Measurements from ENCODE around the gene CBX1.

CBX1 gene

DNA sequence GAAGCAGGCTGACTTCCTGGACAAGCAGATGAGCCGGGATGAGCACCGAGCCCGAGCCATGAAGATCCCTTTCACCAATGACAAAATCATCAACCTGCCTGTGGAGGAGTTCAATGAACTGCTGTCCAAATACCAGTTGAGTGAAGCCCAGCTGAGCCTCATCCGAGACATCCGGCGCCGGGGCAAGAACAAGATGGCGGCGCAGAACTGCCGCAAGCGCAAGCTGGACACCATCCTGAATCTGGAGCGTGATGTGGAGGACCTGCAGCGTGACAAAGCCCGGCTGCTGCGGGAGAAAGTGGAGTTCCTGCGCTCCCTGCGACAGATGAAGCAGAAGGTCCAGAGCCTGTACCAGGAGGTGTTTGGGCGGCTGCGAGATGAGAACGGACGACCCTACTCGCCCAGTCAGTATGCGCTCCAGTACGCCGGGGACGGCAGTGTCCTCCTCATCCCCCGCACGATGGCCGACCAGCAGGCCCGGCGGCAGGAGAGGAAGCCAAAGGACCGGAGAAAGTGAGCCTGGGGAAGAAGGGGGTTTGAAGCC lies 42.1 kb downstream of the CBX1 start:
- Histone ChIP-seq H3K36me3 (ENCODE audit: insufficient read depth, low read length) (peaks cover 35% of the 10 kb centered on the region; the same call in 1 of the 2 replicates), H3K4me1 (ENCODE audit: control insufficient read depth, insufficient read depth, low read length, unreplicated experiment) (peaks cover 32% of the 10 kb centered on the region), H3K27me3 (ENCODE audit: insufficient read depth, low read length) (no peaks in the 10 kb centered on the region), H2AFZ (ENCODE audit: low read length, unreplicated experiment) (no peak overlapping the region), H3K79me2 (ENCODE audit: control insufficient read depth, insufficient read depth, low read length, unreplicated experiment) (peaks cover 23% of the 10 kb centered on the region), H3K4me3 (ENCODE audit: low read depth, low read length) (no peak overlapping the region), H3K27ac (ENCODE audit: low read depth, low read length) (no peak overlapping the region)

DNA sequence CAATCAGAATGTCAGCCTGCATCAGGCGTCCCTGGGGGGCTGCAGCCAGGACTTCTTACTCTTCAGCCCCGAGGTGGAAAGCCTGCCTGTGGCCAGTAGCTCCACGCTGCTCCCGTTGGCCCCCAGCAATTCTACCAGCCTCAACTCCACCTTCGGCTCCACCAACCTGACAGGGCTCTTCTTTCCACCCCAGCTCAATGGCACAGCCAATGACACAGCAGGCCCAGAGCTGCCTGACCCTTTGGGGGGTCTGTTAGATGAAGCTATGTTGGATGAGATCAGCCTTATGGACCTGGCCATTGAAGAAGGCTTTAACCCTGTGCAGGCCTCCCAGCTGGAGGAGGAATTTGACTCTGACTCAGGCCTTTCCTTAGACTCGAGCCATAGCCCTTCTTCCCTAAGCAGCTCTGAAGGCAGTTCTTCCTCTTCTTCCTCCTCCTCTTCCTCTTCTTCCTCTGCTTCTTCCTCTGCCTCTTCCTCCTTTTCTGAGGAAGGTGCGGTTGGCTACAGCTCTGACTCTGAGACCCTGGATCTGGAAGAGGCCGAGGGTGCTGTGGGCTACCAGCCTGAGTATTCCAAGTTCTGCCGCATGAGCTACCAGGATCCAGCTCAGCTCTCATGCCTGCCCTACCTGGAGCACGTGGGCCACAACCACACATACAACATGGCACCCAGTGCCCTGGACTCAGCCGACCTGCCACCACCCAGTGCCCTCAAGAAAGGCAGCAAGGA lies 42.7 kb downstream of the CBX1 start:
- Histone ChIP-seq H3K27me3 (ENCODE audit: insufficient read depth, low read length) (no peaks in the 10 kb centered on the region), H3K4me1 (ENCODE audit: control insufficient read depth, insufficient read depth, low read length, unreplicated experiment) (peaks cover 38% of the 10 kb centered on the region), H2AFZ (ENCODE audit: low read length, unreplicated experiment) (no peak overlapping the region), H3K4me3 (ENCODE audit: low read depth, low read length) (no peak overlapping the region), H3K79me2 (ENCODE audit: control insufficient read depth, insufficient read depth, low read length, unreplicated experiment) (peaks cover 30% of the 10 kb centered on the region), H3K36me3 (ENCODE audit: insufficient read depth, low read length) (peaks cover 35% of the 10 kb centered on the region; the same call in 1 of the 2 replicates), H3K27ac (ENCODE audit: low read depth, low read length) (no peak overlapping the region)

DNA sequence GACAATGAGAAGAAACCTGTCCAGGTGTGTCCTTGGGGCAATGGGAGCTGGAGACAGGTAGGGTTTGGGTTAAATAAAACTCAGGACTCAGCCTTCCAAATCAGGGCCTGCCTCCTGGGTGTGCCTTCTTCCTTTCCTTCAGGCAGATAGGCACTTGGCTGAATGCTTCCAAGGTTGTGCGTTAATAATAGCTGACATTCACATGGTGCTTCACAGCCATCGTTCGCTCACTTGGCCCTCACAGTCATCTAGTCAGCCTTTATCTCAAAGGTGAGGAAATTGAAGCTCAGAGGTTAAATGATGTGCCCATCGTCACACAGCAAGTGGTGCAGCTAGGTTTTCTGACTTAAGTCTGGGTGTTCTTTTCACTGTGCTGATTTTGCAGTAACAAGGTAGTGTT lies 43.7 kb downstream of the CBX1 start:
- Histone ChIP-seq H3K27ac (ENCODE audit: low read depth, low read length) (no peak overlapping the region), H3K4me3 (ENCODE audit: low read depth, low read length) (no peak overlapping the region), H3K4me1 (ENCODE audit: control insufficient read depth, insufficient read depth, low read length, unreplicated experiment) (peaks cover 47% of the 10 kb centered on the region), H3K27me3 (ENCODE audit: insufficient read depth, low read length) (no peaks in the 10 kb centered on the region), H3K36me3 (ENCODE audit: insufficient read depth, low read length) (peaks cover 32% of the 10 kb centered on the region; the same call in 1 of the 2 replicates), H2AFZ (ENCODE audit: low read length, unreplicated experiment) (no peak overlapping the region), H3K79me2 (ENCODE audit: control insufficient read depth, insufficient read depth, low read length, unreplicated experiment) (peaks cover 39% of the 10 kb centered on the region)

DNA sequence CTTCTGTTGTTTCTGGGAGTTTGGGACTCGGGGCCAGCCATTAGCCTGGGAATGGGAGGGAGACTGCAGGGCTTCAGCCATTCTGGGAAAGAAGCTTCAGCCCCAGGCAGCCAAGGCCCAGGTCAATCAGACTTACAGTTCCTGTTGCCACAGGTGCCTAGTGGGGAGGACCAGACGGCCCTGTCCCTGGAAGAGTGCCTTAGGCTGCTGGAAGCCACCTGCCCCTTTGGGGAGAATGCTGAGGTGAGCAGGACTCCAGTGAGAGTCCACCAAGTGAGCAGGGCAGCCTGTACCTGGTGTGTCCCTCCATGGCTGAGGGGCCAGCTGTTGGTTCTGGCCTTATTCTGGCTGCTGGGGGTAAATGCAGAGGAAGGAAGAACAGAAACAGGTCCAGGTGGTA lies 44.4 kb downstream of the CBX1 start:
- no peaks in the 10 kb centered on the region for H3K27me3 ChIP-seq (ENCODE audit: insufficient read depth, low read length)
- H3K79me2 ChIP-seq (ENCODE audit: control insufficient read depth, insufficient read depth, low read length, unreplicated experiment): peaks cover 46% of the 10 kb centered on the region
- no peak overlapping the region for H3K4me3 ChIP-seq (ENCODE audit: low read depth, low read length)
- peaks cover 55% of the 10 kb centered on the region for H3K4me1 ChIP-seq (ENCODE audit: control insufficient read depth, insufficient read depth, low read length, unreplicated experiment)
- 0 out of 2 replicates have a peak overlapping the region, but pooled peaks have one; percentile 15 for H3K27ac ChIP-seq (ENCODE audit: low read depth, low read length)
- no peak overlapping the region for H2AFZ ChIP-seq (ENCODE audit: low read length, unreplicated experiment)
- H3K36me3 ChIP-seq (ENCODE audit: insufficient read depth, low read length): peaks cover 25% of the 10 kb centered on the region; the same call in 1 of the 2 replicates

DNA sequence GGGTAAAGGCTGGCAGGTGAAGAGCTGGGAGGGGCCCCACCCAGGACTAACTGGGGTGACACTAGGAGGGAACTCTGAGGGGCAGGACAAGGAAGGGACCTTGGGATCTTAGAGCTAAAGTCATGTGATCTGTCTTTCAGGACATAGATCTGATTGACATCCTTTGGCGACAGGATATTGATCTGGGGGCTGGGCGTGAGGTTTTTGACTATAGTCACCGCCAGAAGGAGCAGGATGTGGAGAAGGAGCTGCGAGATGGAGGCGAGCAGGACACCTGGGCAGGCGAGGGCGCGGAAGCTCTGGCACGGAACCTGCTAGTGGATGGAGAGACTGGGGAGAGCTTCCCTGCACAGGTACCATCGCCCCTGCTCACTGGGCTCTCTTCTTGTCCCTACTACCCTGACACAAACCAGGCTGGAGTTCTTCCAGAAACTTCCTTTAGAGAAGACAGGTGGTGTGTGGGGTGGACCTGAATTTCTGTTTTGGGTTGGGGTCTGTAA lies 45.0 kb downstream of the CBX1 start:
- Histone ChIP-seq H3K79me2 (ENCODE audit: control insufficient read depth, insufficient read depth, low read length, unreplicated experiment) (peaks cover 51% of the 10 kb centered on the region), H3K27ac (ENCODE audit: low read depth, low read length) (peak overlapping the region; percentile 57), H2AFZ (ENCODE audit: low read length, unreplicated experiment) (no peak overlapping the region), H3K27me3 (ENCODE audit: insufficient read depth, low read length) (no peaks in the 10 kb centered on the region), H3K4me3 (ENCODE audit: low read depth, low read length) (no peak overlapping the region), H3K4me1 (ENCODE audit: control insufficient read depth, insufficient read depth, low read length, unreplicated experiment) (peaks cover 57% of the 10 kb centered on the region), H3K36me3 (ENCODE audit: insufficient read depth, low read length) (peaks cover 24% of the 10 kb centered on the region; the same call in 1 of the 2 replicates)

DNA sequence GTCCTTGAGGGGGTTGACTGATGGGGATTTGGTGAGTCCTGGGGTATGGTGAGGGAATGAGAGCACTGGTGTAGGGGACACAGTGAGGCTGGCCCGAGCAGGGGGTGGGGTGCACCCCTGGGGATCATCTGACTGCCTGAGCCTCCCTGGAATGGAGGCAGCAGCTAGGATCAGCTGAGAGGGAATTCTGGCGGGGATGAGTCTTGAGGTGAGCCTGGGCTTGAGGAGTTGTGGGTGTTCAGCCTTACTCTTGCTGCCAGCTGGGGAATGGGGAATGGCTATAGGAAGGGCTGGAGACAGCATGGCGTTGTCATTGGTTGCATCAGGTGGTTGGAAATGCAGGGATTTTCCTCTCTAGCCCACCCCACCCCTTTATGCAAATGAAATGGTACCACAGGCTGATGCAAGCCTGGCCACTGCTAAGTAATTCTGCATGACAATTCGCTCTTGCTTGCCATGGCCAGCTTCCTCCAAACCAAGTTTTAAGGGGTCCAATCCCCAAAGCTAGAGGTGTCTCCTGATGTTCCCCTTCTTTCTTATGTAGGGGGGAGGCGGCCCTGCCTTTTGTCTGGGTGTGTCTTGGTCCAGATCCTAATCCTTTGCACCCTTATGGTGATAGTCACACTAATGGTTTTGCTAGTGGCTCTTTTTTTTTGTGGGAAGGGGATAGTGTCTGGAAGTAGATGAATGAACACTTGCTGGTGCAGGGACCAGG lies 45.6 kb downstream of the CBX1 start:
- Histone ChIP-seq H3K79me2 (ENCODE audit: control insufficient read depth, insufficient read depth, low read length, unreplicated experiment) (peaks cover 57% of the 10 kb centered on the region), H3K4me3 (ENCODE audit: low read depth, low read length) (peak overlapping the region; percentile 89; the same call in 1 of the 2 replicates), H3K27ac (ENCODE audit: low read depth, low read length) (peak overlapping the region; percentile 57), H3K4me1 (ENCODE audit: control insufficient read depth, insufficient read depth, low read length, unreplicated experiment) (peaks cover 61% of the 10 kb centered on the region), H2AFZ (ENCODE audit: low read length, unreplicated experiment) (no peak overlapping the region), H3K27me3 (ENCODE audit: insufficient read depth, low read length) (no peaks in the 10 kb centered on the region), H3K36me3 (ENCODE audit: insufficient read depth, low read length) (peaks cover 27% of the 10 kb centered on the region; the same call in 1 of the 2 replicates)

DNA sequence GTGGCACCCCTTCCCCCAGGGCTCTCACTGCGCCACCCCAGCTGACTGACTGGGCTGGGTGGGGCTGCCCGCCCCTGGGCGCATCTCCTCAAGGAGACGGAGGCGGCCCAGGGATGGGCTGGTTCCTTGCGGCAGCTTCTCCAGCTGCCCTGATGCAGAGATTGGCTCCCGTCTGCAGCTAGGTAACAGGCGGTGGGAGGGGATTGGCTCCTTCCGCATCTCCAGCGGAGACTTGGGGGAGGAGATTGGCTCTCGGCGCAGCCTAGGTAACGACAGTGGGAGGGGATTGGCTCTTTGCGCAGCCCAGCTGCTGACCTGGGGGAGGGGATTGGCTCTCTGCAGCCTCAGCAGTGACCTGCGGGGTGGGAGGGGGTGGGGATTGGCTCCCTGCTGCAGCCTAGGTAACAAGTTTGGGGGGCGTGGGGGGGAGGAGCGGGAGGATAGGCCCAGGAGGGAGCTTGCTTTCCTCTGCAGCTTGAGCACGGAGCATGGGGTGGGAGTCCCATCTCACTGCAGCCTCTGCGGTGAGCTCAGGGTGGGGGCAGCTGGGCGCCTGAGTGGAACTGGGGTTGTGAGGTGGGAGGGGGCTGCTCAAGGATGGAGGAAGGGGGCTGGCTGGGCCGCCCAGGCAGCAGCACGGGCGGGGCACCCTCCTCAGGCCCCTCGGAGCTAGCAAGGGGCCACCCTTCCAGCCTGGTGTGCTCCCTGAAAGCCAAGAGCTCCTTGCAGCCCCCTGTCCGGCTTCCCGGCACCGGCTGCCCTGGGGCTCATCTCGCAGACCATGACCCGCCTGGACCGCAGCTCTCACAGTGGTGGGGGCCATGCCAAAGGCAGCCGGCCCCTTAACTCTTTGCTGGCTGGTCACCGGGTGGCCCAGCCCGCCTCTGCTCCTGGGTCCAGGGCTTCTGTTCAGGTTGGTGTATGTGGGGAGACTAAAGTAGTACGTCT lies 46.8 kb downstream of the CBX1 start:
- Histone ChIP-seq H3K4me1 (ENCODE audit: control insufficient read depth, insufficient read depth, low read length, unreplicated experiment) (peaks cover 57% of the 10 kb centered on the region), H3K27ac (ENCODE audit: low read depth, low read length) (peak overlapping the region; percentile 86; the same call in 1 of the 2 replicates), H3K4me3 (ENCODE audit: low read depth, low read length) (peak overlapping the region; percentile 89), H3K36me3 (ENCODE audit: insufficient read depth, low read length) (peaks cover 25% of the 10 kb centered on the region; the same call in 1 of the 2 replicates), H3K27me3 (ENCODE audit: insufficient read depth, low read length) (no peaks in the 10 kb centered on the region), H2AFZ (ENCODE audit: low read length, unreplicated experiment) (no peak overlapping the region), H3K79me2 (ENCODE audit: control insufficient read depth, insufficient read depth, low read length, unreplicated experiment) (peaks cover 67% of the 10 kb centered on the region)

DNA sequence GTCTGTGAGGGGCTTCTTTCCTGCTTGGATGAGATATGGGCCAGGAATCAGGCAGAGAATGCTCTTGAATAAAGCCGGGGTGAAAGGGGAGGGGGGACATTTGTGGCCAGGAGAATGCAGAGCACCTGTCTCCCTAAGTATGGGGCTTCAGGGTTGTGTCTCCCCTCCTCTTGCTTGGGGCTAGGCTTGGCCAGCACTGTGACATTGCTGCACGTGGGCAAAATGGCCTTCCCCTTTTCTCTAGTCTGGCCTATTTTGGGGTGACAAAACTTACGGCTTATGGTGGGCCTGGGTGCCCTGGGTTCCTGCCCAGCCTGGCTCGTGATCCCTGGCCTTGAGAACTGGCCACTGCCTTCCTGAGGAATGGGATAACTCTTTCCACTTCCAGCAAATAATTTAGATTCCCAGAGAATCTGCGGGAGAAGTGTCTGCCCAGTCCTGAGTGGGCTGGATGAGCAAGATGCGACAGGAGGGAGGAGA lies 47.5 kb downstream of the CBX1 start:
- Histone ChIP-seq H3K27me3 (ENCODE audit: insufficient read depth, low read length) (no peaks in the 10 kb centered on the region), H3K4me3 (ENCODE audit: low read depth, low read length) (peak overlapping the region; percentile 89), H3K27ac (ENCODE audit: low read depth, low read length) (peak overlapping the region; percentile 86), H3K79me2 (ENCODE audit: control insufficient read depth, insufficient read depth, low read length, unreplicated experiment) (peaks cover 70% of the 10 kb centered on the region), H3K4me1 (ENCODE audit: control insufficient read depth, insufficient read depth, low read length, unreplicated experiment) (peaks cover 57% of the 10 kb centered on the region), H2AFZ (ENCODE audit: low read length, unreplicated experiment) (no peak overlapping the region), H3K36me3 (ENCODE audit: insufficient read depth, low read length) (peaks cover 20% of the 10 kb centered on the region; the same call in 1 of the 2 replicates)

DNA sequence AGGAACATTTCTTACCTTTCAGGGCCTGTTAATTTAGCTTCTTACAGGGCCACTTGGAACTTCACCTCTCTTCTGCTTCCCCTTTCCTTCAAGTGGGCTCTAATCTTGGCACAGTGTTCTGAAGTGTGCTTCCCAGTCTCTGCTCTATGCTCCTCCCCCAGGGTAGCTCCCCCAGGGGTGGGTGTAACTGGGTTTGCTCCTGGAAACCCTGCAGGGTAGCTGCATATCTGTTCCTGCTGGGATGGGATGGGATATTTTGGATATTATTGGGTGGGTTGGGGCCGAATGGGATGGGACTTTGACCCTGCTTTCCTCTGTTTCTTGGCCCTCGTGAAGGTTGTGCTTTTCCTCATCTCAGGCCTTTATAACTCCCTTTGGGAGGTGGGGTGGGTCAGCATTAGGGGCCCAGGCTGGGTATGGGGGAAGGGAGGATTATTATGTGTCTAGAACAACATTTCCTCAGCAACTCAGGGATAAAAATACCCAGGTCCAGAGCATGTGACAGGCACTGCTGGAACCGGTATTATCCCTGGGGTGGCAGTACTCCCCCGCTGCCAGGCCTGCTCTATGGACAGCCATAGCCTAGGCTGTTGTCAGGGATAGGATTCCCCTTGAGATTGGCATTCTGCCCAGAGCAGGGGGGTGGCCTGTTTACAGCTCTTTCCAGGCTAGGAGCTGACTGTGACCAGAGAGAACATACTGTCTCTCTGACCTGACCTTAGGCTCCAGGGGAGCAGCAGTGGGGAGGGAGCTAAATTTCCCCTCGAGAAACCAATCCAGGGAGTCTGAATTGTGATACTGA lies 48.1 kb downstream of the CBX1 start:
- no peaks in the 10 kb centered on the region for H3K27me3 ChIP-seq (ENCODE audit: insufficient read depth, low read length)
- peak overlapping the region; percentile 89 for H3K4me3 ChIP-seq (ENCODE audit: low read depth, low read length)
- H3K27ac ChIP-seq (ENCODE audit: low read depth, low read length): peak overlapping the region; percentile 86
- H2AFZ ChIP-seq (ENCODE audit: low read length, unreplicated experiment): no peak overlapping the region
- peaks cover 18% of the 10 kb centered on the region; the same call in 1 of the 2 replicates for H3K36me3 ChIP-seq (ENCODE audit: insufficient read depth, low read length)
- H3K79me2 ChIP-seq (ENCODE audit: control insufficient read depth, insufficient read depth, low read length, unreplicated experiment): peaks cover 72% of the 10 kb centered on the region
- H3K4me1 ChIP-seq (ENCODE audit: control insufficient read depth, insufficient read depth, low read length, unreplicated experiment): peaks cover 57% of the 10 kb centered on the region
